Measurements from ENCODE around the gene MPDU1. TPM values are rescaled to one million over a fixed set of nuclear protein-coding genes. Genes with fewer than 3 reads are reported as not detected.

The MPDU1 gene
- total RNA-seq, 1 experiment from 2014 or later = 71.0 TPM

DNA sequence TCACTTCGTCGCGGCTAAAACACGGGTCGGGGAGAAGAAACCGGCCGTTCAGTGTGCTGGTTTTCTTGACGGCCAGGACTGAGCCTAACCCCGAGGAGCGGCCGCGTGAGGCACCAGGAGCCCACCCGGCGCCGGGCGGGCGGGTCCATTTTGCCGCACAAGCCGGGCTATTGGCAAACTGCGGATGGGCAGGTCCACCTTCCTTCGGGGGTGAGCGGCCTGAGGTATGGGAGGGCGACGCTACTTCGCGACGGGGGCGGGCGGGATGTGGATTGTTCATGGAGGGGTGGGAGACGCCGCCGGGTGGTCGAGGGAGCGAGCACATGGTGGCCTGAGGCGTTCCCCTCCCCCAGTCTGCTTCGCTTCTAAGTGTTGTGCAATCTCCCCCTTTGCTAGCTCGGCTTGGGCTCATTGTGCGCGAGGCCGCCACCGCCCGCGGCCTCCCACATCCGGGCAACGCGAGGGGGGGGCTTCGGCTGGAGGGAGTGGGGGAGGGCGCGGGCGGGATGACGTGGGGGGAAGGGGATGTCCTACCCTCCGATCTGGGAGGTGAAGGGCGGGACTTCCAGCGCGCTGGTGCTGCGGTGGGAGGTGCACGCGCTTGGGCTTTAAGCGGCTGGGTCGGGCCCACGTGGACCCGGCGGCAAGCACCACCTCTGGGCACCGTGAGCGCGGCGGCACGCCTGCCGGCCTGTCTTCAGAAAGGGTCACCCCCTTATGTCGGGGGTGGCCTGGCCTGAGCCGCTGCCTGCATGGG is 10.2 kb upstream of the MPDU1 start:
- peaks cover 51% of the 10 kb centered on the region for H4K20me1 ChIP-seq (ENCODE audit: low read length)
- H3K4me1 ChIP-seq (ENCODE audit: insufficient read depth, low read length) = peaks cover 40% of the 10 kb centered on the region
- H3K9ac ChIP-seq (ENCODE audit: low read length) = peak overlapping the region; percentile 100
- BruUV-seq (replicated peaks) = TSS peak; percentile 52
- intact Hi-C loops (cut with micrococcal nuclease) = no loop called here
- peak overlapping the region; percentile 97 for H3K4me3 ChIP-seq (ENCODE audit: low read length)
- ATAC-seq = peak; percentile 13
- TF ChIP-seq EZH2phosphoT487 (IDR thresholded peaks at IDR 0.05; ENCODE audit: borderline replicate concordance, low read length) = no peak
- no peak for TF ChIP-seq EZH2 (IDR thresholded peaks at IDR 0.05; ENCODE audit: low read length, unreplicated experiment)
- TF ChIP-seq, protein P1, sequence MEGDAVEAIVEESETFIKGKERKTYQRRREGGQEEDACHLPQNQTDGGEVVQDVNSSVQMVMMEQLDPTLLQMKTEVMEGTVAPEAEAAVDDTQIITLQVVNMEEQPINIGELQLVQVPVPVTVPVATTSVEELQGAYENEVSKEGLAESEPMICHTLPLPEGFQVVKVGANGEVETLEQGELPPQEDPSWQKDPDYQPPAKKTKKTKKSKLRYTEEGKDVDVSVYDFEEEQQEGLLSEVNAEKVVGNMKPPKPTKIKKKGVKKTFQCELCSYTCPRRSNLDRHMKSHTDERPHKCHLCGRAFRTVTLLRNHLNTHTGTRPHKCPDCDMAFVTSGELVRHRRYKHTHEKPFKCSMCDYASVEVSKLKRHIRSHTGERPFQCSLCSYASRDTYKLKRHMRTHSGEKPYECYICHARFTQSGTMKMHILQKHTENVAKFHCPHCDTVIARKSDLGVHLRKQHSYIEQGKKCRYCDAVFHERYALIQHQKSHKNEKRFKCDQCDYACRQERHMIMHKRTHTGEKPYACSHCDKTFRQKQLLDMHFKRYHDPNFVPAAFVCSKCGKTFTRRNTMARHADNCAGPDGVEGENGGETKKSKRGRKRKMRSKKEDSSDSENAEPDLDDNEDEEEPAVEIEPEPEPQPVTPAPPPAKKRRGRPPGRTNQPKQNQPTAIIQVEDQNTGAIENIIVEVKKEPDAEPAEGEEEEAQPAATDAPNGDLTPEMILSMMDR (conservative IDR thresholded peaks at IDR 0.05; ENCODE audit: low read depth, low read length) = no peak
- H2AFZ ChIP-seq (ENCODE audit: low read length) = no peak overlapping the region
- peak overlapping the region; percentile 89 for H3K27ac ChIP-seq (ENCODE audit: low read length)
- no peaks in the 10 kb centered on the region for H3K27me3 ChIP-seq (ENCODE audit: low read length)
- peaks cover 31% of the 10 kb centered on the region for H3F3A ChIP-seq (ENCODE audit: low read length, unreplicated experiment)
- peak; percentile 74 for DNase-seq
- CTCF ChIA-PET = interaction anchor here (0.6 kb wide), 1 partner anchor 28 kb away, joined by 3 read pairs; no protein-coding TSS in a partner anchor
- H3K9me3 ChIP-seq (ENCODE audit: low read length) = no peaks in the 10 kb centered on the region
- peaks cover 47% of the 10 kb centered on the region for H3K79me2 ChIP-seq (ENCODE audit: low read length)
- H3K36me3 ChIP-seq (ENCODE audit: low read depth, low read length) = peaks cover 61% of the 10 kb centered on the region
- POLR2A ChIA-PET (ENCODE audit: unreplicated experiment) = interaction anchor here (0.6 kb wide), 2 partner anchors 14 to 140 kb away, joined by 4 read pairs; no protein-coding TSS in a partner anchor
- H3K9me2 ChIP-seq (replicated peaks; ENCODE audit: low read length) = no peaks in the 10 kb centered on the region
- H3K4me2 ChIP-seq (ENCODE audit: low read length) = peak overlapping the region; percentile 92

DNA sequence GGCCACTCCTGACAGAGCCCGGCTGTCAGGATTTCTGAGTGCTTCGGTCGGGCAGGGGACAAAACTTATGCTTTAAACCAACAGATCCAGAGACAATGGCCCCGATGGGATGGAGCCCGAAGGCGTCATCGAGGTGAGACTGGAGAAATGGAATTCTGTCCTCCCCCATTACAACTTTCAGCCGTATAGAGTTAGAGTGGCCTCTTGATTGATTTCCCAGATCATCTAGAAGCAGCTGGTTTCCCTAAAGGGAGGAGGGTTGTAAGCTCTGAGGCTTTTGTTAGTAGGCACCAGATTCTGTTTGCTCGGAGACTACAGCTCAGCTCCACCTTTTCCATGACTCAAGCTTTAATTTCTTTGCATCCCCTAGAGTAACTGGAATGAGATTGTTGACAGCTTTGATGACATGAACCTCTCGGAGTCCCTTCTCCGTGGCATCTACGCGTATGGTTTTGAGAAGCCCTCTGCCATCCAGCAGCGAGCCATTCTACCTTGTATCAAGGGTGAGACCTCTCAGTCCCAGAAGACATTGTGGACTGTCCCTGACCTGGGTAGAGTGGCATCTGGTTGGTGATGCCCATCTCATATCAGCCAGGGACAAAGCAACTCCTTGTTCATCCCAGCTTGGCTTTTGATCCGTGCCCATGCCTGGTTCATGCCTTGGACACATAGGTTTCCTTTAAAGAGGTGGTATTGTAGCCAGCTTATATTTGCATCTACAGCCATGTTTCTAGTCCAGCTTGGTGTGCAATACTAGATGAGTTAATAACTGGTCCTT is 9.3 kb upstream of the MPDU1 start:
- H3K9me3 ChIP-seq (ENCODE audit: low read length) = no peaks in the 10 kb centered on the region
- peak overlapping the region; percentile 89 for H3K27ac ChIP-seq (ENCODE audit: low read length)
- H3K36me3 ChIP-seq (ENCODE audit: low read depth, low read length) = peaks cover 57% of the 10 kb centered on the region
- DNase-seq (no peak), ATAC-seq (no peak)
- intact Hi-C loops (cut with micrococcal nuclease) = no loop called here
- no peak for TF ChIP-seq EZH2phosphoT487 (IDR thresholded peaks at IDR 0.05; ENCODE audit: borderline replicate concordance, low read length)
- no peak for TF ChIP-seq EZH2 (IDR thresholded peaks at IDR 0.05; ENCODE audit: low read length, unreplicated experiment)
- TF ChIP-seq, protein P1 (conservative IDR thresholded peaks at IDR 0.05; ENCODE audit: low read depth, low read length) = no peak
- peaks cover 37% of the 10 kb centered on the region for H3F3A ChIP-seq (ENCODE audit: low read length, unreplicated experiment)
- H3K4me1 ChIP-seq (ENCODE audit: insufficient read depth, low read length) = peaks cover 46% of the 10 kb centered on the region
- H3K4me3 ChIP-seq (ENCODE audit: low read length) = peak overlapping the region; percentile 97
- peaks cover 47% of the 10 kb centered on the region for H3K79me2 ChIP-seq (ENCODE audit: low read length)
- H3K27me3 ChIP-seq (ENCODE audit: low read length) = no peaks in the 10 kb centered on the region
- H3K9ac ChIP-seq (ENCODE audit: low read length) = peak overlapping the region; percentile 100
- no peak overlapping the region for H2AFZ ChIP-seq (ENCODE audit: low read length)
- peak overlapping the region; percentile 92 for H3K4me2 ChIP-seq (ENCODE audit: low read length)
- ChIA-PET CTCF (interaction anchor here (0.6 kb wide), 1 partner anchor 28 kb away, joined by 3 read pairs; no protein-coding TSS in a partner anchor), POLR2A (ENCODE audit: unreplicated experiment) (interaction anchor here (0.6 kb wide), 2 partner anchors 13 to 139 kb away, joined by 4 read pairs; no protein-coding TSS in a partner anchor)
- H3K9me2 ChIP-seq (replicated peaks; ENCODE audit: low read length) = no peaks in the 10 kb centered on the region
- TSS peak; percentile 14 for BruUV-seq (replicated peaks)
- H4K20me1 ChIP-seq (ENCODE audit: low read length) = peaks cover 51% of the 10 kb centered on the region
